Measurements from ENCODE around the gene KIF18B.

The KIF18B gene

DNA sequence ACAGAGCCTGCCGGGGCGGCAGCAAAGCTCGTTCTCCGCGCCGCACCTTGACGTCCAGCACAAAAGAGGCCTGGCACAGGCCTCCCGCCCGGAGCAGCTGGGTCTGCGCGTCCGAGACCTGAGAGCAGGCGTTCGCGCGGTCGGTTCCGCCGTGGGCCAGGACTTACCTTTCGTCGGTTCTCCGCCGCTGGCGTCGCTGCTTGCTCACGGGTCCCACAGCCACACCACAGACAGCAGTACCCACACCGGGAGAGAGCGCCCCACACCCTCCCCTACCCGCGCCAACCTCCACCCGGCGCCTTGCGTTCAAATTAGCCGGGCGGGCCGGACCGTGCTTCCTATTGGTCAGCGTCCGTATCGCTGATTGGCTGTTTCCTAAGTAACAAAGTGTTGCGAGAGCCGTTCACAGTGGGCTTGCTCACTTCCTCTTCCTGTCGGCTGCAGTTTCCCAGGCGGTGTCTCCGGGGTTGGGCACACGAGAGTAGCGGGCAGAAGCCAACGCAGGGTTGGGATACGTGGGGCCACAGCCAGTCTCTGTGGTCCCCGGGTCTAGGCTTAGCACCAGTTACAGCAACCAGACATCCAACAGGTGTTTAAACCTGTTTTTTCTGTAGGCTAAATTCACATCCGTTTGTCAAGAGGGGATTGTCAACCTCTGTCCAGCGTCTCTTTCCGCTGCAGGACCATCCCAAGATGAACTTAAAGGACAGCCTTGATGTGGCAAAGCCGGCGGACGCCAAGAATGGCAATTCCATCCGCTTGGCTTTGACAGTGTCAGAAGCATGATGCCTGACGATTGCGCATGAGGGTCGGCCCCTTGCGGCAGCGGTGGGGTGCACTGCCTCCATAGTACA, at the start of gene KIF18B:
KIF18B (minus strand) TSS at position 313 of the 854 bp plus-strand sequence. CDS start 11,429 bp downstream, outside the sequence.
- DNase-seq: peak; percentile 94

DNA sequence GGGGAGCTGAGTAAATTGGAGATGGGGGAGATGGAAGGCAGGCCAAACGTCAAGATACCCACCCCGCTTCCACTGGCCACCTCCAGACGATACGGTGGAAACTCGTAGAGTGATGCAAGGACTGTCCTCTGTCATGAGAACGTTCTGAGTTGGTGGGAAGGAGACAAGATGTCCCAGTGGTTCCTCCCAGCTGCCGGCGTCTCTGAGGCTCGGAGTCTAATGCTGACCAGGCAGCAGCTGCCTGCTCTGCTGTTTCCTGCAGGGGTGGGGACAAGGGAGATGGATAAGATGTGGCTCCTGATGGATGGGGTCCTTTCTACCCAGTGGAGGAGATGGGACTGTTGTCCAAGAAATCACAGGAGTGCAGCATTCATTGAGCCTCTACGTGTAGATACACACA, 48.7 kb upstream of the KIF18B start:
- DNase-seq: no peak

DNA sequence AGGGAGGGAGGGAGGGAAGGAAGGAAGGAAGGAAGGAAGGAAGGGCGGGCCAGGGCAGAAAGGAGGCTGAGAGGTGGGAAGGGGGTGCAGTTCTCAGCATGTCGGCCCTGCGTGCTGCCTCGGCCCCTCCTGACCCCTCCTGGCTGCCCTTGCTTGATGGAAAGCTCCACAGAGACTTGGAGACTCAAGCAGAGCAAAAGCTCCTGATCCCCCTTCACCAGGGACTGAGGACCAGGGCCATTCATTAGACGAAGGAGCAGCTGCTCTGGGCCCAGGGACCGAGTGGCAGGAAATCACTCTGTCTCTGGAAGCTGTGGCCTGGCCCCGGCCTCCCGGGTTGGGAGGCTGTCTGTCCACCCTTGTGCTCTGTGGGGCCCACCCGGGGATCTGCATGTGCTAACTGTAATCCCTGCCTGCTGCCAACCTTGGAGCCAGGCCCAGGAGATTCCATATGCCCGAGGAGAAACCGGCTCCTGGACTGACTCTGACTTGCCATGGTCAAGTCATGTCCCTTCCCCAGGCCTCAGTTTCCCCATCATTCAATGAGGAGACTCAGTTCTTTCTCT, 47.9 kb upstream of the KIF18B start:
- no peak for DNase-seq

GRCh38 chr17:44992242-44992939, 44.8 kb upstream of the KIF18B start:
- DNase-seq: no peak

DNA sequence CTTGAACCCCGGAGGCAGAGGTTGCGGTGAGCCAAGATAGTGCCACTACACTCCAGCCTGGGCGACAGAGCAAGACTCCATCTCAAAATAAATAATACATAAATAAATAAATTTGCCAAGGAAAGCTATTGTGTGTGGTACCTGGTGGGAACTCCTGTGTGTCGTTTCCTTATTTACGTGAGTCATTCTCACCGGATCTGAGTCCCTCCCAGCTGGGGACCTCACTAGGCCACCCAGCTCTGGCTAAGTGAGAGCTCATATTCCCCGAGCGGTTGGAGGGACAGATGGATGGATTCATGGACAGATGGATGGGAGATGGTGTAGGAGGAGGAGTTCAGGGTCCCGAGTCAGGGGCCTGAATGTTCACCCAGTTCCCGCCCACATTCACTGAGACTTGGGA, 43.4 kb upstream of the KIF18B start:
- DNase-seq: no peak

GRCh38 chr17:44989552-44990138, 42.1 kb upstream of the KIF18B start:
- DNase-seq: no peak

GRCh38 chr17:44988044-44988942, 40.7 kb upstream of the KIF18B start:
- no peak for DNase-seq

DNA sequence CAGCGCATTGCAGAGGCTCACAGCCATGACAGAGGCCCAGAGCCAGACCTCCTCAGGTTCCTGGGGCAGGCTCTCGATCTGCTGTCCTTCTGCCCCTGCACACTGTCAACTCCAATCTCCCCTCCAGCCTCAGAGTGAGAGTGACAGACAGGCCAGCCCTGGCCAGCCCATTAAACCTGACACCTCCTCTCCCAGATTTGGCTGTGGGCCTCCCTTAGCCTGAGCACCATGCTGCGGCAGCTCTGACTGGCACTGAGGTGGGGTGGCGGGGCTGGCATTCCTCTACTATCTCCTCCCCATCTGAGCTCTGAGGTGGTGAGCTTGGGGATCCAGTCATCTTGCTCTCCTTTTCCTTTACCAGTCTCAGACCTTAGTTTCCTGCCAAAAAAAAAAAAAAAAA, 36.0 kb upstream of the KIF18B start:
- DNase-seq: no peak

DNA sequence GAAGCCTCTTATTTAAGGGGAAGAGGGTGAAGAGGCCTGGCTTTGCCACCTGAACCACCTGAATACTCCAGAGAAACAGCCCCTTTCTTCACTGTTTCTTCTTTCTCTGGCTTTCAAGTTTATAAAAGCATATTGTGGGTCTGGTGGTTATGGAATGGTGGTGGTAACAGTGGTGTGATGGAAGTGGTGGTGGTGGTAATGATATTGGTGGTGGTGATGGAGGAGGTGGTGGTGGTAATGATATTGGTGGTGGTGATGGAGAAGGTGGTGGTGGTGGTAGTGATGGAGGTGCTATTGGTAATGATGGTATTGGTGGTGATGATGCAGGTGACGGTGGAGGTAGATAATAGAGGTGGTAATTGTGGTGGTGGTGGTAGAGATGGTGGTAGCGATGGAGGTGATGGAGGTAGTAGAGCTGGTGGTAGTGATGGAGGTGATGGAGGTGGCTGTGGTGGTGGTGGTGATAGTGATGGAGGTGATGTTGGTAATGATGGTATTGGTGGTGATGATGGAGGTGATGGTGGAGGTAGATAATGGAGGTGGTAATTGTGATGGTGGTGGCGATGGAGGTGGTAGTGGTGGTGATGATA, 34.6 kb upstream of the KIF18B start:
- no peak for DNase-seq

DNA sequence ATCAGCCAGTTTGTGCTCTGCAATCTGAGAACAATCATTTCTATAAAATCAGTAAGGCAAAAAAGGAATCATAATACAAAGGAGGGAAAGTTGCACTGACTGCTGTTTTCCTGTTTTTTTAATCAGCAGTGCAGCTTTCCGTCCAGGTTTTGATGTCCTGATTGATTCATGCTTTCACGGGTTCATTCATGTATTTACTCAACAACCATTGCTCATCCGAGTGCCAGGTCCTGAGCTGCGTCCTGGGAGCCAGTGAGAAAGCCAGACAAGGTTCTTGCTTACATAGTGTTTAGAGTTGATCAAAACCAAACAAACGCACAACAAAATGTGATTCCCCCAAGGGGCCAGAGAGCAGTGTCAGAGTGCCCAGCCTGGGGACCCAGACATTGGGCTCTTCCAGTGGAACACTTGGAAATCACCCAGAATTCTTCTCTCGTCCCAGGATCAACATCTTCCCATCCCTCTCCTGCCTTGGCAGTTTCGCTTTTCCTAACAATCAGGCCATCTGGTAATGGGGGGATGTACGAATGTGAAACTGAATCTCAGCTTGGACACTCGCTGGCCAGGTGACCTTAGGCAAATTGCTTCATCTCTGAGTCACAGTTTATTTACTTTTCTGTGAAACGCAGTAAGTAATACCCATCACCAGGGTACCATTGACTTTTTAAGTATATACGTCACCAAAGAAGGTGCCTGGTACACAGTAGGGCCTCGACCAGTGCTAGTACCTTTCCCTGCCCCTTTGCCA, 33.8 kb upstream of the KIF18B start:
- DNase-seq: no peak

- peak; percentile 69 for DNase-seq
Measured at GRCh38 chr17:44979426-44979995, 31.9 kb upstream of the KIF18B start.

DNA sequence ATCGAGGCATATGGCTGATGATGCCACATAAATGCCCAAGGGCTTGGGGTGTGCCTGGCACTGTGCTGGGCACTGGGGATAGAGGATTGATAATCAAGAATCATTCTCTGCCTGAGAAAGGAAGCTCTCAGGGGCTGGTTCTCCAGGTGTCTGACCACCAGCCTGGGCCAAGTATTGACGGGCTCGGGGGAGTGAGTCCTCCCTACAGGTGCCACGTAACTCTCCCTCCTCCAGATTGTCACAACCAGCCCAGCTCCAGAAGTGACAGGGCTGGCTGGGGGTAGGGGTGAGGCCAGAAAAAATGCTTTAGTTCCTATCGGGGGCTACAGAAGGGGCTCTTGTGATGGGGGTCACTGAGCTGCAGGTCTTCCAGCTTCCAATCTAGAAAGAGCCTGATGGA, 31.2 kb upstream of the KIF18B start:
- no peak for DNase-seq

DNA sequence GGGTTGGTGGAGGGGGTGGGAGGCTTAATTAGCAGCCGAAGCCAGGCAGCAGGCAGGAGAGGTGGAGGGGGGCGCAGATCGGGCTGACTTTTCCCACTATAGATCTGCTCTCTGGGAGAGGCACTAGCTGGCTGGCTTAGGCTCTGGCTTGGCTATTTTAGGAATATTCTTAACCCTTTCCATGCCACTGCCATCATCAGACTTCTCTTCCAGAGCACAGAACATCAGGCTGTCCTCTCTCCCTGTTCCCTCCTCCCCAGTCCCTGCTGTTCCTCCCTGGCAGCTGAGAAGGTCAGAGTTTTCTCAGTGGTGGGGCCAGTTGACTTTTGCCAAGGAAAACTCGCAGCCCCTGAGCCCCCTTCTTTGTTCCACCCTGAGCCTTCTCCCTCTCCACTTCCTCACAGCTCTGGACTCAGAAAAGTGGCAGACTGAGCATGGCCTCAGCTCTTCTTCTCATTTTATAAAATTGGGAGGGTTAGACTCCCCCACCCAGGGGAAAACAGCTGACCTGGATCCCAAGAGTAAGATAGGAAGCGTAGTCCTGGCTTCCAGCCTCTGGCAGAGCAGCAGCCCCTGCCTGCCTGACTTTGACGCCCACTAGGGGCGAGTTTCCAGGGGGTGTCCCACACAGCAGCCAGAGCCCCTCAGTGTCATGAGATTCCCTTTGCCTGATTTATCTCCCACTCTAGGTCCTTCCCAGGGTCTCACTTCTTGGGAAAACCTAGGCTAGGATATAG, 30.4 kb upstream of the KIF18B start:
- DNase-seq: no peak

DNA sequence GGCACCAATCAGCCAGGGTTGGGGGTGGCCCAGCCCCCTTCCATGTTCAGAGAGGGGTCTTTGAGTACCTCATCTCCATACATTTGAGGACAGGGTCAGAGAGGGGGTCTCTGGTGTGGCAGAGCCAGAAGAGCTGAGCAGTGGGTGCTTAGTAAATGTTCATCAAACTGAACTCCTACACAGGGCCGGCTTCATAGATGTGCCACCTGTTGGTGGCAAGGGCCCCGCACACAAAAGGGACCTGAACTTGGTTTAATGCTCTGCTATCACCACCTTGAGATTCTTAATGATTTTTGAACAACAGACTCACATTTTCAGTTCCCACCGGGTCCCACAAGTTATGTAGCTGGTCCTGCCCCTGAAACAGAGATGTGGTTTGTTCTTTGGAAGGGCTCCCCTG, 29.5 kb upstream of the KIF18B start:
- no peak for DNase-seq

DNA sequence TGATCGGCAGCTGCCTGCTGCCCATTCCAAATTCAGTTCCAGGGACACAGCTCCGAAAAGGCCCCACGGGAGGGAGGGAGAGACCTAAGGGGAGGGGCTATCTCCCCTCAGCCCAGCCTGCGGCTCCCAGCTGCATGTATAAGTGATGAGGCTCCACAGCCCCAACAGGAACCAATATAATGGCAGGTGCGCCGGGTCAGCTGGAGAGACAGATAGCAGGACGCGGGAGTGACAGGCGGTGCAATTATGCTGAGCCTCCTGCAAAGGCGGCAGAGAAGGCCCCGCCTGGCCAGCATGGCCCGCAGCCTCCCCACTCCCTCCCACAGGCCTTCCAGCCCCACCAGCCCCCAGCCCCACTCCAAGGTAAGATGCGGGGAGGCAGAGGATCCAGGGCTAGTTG, 28.6 kb upstream of the KIF18B start:
- no peak for DNase-seq

GRCh38 chr17:44972953-44973352, 25.4 kb upstream of the KIF18B start:
- no peak for DNase-seq

DNA sequence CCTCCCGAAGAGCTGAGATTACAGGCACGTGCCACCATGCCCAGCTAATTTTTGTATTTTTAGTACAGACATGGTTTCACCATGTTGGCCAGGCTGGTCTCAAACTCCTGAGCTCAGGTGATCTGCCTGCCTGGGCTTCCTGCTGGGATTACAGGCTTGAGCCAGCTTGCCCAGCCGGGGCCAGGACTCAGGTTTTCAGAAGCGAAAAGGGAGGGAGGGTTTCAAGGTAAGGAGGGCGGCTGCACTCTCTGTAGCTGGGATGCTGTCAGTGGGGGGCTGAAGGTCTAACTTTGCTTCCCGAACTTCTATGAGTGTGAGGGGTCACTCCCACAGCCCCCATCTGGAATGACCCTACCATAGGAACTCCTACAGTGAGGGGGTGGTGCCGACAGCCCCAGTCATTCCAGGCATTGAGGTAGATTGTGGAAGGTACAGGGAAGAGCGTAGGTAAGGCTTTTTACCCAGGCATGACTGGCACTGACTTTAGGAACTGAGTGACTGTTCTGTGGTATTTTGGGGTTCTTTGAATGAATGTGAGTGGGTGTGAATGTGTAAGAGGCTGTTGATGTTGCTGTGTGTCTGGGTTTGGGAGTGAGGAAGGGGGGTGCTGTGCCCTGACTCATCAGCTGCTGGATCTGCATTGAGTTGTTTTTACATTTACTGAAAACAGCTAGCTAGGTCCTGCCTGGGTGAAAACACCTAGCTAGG, 24.4 kb upstream of the KIF18B start:
- no peak for DNase-seq

GRCh38 chr17:44970136-44970741, 22.7 kb upstream of the KIF18B start:
- DNase-seq: peak; percentile 74

DNA sequence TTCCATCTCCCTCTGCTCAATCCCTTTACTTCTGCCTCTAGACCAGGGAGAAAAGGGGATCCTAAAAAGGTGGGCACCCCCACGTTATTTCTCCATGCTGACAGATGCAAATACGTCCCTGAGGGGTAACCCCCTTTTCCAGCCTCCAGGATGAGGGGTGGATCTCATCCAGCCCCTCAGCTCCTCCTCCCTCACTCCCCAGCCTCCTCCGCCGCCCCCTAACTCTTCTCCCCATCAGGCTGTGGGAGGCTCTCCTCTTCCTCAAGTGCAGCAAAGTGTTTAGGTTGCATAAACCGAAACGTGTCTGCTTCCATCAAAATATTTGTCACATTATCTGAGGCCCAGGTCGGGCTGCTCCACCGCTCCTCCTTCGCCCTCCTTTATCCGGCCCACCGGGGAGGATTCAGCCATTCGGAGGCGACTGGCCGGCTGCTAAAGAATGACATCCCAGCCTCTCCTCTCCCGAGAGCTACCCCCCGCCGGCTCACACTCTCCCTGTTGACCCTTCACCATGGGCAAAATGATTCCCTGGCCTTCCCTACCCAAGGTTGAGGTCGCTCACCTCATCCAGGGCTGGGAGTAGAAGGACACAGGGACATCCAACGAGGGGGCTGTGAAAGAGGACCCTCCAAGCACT, 21.7 kb upstream of the KIF18B start:
- DNase-seq: no peak

Measured in femur (tissue), 1 donor.